NCI-H510A (cell line): ENCODE data around the gene ARPIN.
A peak's percentile ranks its signal among the peaks of the same experiment; 100 is the strongest.
"Not testable (repeated sequence)": the region's sequence is repeated elsewhere in the genome, so short reads cannot be mapped to it uniquely, and the experiment has no call there.

Experiments
- DNase-seq: peaks from one replicate; lab custom pipeline; 2025; lab: John Stamatoyannopoulos, UW

The ARPIN gene

DNA sequence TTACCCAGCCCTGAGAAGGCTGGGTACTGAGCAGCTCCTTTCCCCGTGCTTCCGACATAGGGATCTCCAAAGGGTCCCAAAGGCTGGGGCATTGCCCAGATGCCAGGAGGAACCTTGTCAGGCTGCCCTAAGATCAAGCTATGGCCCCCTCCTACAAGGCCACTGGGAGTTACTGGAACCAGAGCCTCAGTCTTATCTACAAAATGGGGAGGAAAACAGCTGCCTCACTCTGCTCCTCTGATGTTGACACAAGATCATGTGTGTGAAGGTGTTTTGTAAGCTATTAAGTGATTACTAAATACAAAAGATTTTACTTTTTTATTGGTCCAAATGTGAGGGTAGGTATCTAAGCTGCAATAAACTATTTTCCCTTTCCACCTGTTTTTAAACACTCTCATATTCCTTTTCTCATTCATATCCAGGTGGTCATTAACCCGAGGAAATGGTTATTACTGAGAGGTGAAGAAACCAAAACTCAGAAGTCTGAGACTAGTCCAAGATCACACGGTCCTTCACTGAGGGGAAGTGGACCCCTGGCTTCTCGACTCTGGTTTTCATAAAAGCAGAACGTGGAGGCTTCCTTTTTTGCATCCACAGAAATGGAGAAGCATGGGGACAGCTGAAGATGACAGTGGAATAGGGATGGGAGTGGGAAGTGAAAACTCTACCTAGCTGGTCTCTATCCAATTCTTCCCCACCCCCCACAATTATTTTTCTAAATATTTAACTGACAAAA lies 1.7 kb downstream of the ARPIN start:
- DNase-seq = no peak

DNA sequence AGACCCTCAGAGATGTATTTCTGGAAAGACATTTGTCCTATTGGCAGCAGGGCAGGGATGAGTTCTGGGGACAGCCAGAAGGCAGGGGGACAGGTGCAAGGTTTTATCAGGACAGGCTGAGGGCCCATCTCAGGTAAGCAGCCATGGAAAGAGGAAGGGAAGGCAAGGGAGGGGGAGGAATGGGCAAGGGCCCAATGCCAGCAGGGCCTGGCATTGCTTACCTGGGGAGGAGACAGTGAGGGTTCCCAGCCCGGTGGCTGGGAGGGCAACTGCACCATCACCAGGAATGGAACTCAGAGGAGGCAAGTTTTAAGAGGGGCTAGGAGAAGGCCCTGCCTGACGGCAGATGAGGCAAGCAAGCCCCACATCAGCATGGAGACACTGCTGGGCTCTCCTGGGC lies 3.1 kb downstream of the ARPIN start:
- no peak for DNase-seq

- no peak for DNase-seq
These were observed 4.5 kb downstream of the ARPIN start for GRCh38 chr15:89908226-89908625.

- DNase-seq = no peak
These were observed 5.5 kb downstream of the ARPIN start for GRCh38 chr15:89907289-89907688.

- no peak for DNase-seq
These were observed 6.8 kb downstream of the ARPIN start for GRCh38 chr15:89905846-89906378.

GRCh38 chr15:89904519-89904918 lies 8.2 kb downstream of the ARPIN start:
- no peak for DNase-seq

GRCh38 chr15:89903858-89904130 lies 9.0 kb downstream of the ARPIN start:
- no peak for DNase-seq

DNA sequence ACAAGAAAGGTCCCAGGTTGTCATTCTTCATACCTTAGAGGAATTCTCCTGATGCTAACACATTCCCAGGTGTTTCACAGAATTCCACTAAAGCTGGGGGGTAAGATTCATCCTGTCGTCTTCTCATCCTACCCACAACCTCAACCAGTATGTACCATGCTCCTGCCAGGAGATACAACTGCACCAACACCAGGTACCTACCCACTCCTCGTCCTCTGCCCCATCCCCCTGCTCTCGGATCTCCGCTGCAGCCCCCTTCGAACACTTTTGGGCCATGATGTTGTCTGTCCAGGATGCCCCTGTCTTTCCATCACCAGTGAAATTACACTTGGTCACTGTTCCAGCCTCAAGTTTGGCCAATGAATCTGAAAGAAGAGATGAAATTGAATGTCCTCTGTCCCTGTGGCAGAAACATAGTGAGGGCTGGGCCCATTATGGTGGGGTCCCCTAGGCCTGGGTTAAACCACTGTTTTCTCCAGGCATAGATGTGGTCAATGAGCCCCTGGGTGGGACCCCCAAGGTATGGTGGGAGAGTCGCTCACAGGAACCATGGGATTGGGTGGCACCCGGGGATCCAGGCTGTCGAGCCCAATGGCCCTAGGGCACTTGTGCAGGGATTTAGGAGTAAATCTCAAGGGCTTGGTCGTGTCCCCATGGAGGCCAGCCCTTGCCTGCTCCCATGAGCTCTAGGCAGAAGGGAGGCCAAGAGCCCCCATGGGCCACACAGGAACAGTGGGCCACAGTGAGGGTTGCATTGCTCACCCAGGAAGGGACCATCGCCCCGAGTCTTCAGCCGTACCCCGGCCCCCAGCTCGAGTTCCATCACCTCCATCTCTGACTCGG lies 9.5 kb downstream of the ARPIN start:
- DNase-seq = no peak

DNA sequence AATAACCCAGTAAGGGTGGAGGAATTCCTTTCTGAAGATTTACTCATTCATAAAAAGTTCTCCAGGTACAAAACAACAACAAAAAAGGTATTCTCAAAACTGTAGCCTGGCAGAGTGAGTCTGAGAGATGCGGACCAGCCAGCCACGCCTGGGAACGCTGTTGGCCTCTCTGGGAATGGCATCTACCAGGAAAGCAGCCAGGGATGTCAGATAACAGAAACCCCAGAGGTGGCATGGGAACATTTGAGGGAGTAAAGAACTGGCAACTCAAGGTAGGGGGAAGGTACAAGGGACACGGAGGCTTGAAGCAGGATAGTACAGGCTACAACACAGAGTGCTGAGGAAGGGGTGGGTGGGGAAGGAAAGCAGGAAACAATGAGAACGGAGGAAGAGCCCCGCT lies 11.9 kb downstream of the ARPIN start:
- no peak for DNase-seq

GRCh38 chr15:89899951-89900567 lies 12.7 kb downstream of the ARPIN start:
- DNase-seq = no peak

GRCh38 chr15:89899295-89899945 lies 13.3 kb downstream of the ARPIN start:
- no peak for DNase-seq

DNA sequence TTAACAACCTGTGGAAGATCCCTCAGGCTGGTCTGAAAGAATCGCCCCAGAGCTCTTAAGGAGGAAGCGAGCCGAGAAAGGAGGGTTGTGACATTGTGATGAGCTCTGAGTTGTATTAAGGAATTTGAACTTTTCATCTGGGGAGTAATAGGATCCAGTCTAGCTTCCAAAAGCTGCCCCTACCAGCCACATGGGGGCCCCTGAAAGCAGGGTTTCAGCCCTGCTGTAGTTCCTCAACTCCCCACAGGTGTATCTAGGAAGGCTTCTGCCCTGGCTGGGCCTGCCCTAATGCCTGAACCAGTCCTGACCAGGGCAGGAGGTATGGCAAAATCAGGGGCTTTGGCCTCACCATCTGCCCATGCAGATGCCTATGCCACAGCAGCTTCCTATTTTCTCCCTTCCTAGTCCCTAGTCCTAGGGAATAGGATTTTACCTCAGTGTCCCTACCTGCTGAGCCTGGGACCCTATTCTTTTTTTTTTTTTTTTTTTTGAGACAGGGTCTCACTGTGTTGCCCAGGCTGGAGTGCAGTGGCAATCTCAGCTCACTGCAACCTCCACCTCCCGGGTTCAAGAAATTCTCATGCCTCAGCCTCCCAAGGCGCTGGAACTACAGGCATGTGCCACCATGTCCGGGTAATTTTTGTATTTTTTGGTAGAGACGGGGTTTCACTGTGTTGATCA lies 14.0 kb downstream of the ARPIN start:
- DNase-seq = peak; percentile 24

DNA sequence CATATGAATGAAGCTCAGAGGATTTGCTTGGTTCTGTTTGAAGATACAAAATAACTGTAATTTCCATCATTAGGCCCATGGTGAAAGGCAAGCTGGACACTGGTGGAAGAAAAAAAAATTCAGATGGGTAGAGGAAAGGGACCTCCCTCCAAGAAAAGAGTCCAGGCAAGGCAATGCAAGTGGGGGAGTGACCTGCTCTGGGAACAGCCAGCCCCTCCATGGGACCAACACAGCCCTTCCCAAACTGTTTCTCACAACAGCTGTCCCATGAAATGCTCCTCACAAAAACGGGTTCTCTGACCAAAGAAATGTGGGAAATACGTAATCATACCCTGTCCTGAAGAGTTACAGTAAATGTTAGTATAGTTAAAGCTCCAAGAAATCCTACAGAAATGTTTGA lies 14.6 kb downstream of the ARPIN start:
- DNase-seq = no peak

DNA sequence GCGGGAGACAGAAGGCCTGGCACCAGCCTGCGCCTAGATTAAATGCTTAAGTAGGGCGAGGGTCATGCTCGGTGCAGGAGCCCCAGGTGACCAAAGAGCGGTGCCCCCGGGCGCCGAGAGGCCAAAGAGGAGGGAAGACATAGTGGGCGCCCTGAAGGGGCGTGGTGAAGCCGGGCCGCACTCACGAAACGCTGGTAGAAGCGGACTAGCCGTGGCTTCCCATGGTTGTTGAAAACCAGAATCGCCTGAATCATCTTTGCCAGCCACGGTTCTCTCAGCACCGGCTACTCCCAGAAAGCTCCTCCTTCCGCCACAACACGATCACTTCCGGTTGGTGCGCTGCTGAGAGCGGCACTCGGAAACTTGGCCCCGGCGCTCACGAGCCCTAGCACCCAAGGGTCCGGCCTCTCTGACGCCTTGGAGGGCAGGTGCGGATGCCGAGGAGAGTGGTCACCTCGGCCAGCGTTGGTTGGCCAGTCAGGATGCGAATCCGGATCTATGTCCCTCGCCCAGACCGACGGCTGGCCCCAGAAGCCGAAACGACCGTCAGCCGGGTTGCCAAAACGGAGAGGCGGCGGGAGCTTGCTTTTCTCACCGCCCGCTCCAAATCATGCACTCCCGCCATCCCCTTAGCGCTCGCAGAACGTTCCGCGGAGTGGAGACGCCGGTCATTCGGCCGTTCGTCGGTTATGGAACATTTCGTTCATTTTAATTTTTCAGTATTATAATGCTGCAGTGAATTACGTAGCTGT lies 18.9 kb downstream of the ARPIN start, which contains the start of gene AP3S2:
Gene AP3S2, minus strand, starts transcription at position 299 of the 752 bp plus-strand sequence. Its CDS starts 45 bp downstream, at position 254.
- peak; percentile 83 for DNase-seq

- no peak for DNase-seq
These were observed 19.7 kb downstream of the ARPIN start for GRCh38 chr15:89893027-89893426.

GRCh38 chr15:89888214-89888804 lies 24.4 kb downstream of the ARPIN start:
- no peak for DNase-seq

- DNase-seq = no peak
These were observed 27.1 kb downstream of the ARPIN start for GRCh38 chr15:89885611-89886010.

- not testable (repeated sequence) for DNase-seq
These were observed 27.6 kb downstream of the ARPIN start for GRCh38 chr15:89885179-89885578.

GRCh38 chr15:89883518-89883917 lies 29.2 kb downstream of the ARPIN start:
- DNase-seq = no peak

DNA sequence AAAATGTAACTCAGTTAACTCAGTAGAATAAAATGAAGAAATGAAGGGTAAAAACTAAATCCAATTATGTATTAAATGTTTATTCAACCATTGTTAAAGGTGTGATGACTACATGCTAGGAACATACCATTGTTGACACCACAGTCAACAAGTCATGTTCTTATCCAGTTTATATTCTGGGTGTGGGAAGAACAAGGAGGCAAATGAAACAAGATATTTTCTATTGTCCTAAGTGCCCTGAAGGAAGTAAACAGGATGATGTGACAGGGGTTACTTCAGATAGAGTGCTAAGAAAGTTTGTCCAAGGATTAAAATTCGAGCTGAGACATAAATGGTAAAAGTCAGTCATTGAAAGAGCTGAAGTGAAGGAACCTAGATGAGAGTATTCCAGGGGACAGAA lies 32.0 kb downstream of the ARPIN start:
- DNase-seq = no peak

GRCh38 chr15:89878323-89878722 lies 34.4 kb downstream of the ARPIN start:
- DNase-seq = no peak
